ENCODE results near the gene ITPR3. TPM values are rescaled to one million over a fixed set of nuclear protein-coding genes. Genes with fewer than 3 reads are reported as not detected.

Gene ITPR3
- total RNA-seq, 2 donors from 2014 or later, result 21.8 to 99.1 TPM

DNA sequence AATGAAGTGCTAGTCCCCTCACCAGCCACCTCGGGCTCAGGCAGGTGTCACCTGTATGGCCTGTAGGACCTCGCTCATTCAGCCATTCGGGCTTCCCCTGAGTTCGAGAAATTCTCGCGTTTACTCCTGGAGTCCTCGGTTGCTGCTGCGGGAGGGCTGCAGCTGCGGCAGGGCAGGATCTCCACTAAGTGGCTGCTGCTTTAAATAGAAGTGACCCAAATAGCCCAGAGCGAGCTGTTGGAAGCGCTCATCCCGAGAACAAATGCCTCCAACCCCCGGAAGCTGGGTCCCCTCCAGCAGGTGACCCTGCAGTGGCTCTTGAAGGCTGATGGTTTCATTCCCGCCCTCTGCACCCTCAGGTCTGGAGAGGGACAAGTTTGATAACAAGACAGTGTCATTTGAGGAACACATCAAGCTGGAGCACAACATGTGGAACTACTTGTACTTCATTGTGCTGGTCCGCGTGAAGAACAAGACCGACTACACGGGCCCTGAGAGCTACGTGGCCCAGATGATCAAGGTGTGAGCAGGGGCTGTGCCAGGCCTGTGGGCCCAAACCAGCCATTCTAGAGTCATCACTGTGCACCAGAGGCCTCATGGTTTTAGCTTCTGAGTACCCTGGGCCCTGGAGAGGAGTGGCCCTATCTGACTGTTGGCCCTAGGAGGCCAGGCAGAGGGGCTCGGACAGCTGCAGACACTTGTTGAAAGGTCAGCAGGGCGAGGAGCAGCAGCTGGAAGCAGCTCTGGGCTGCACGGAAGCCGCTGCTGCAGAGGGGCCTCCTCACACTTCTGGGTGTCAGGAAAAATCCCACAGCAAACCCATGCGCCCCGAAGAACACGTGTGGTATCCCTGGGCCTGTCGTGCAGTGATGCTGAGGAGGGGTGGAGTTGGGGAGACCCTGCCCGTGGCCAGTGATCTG is 72.3 kb downstream of the ITPR3 start:
- TF ChIP-seq, protein P1, sequence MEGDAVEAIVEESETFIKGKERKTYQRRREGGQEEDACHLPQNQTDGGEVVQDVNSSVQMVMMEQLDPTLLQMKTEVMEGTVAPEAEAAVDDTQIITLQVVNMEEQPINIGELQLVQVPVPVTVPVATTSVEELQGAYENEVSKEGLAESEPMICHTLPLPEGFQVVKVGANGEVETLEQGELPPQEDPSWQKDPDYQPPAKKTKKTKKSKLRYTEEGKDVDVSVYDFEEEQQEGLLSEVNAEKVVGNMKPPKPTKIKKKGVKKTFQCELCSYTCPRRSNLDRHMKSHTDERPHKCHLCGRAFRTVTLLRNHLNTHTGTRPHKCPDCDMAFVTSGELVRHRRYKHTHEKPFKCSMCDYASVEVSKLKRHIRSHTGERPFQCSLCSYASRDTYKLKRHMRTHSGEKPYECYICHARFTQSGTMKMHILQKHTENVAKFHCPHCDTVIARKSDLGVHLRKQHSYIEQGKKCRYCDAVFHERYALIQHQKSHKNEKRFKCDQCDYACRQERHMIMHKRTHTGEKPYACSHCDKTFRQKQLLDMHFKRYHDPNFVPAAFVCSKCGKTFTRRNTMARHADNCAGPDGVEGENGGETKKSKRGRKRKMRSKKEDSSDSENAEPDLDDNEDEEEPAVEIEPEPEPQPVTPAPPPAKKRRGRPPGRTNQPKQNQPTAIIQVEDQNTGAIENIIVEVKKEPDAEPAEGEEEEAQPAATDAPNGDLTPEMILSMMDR (IDR thresholded peaks at IDR 0.05), result no peak
- TF ChIP-seq POLR2AphosphoS5 (IDR thresholded peaks at IDR 0.05) (no peak), POLR2A (IDR thresholded peaks at IDR 0.05) (no peak)
- H3K4me1 ChIP-seq (replicated peaks), result peaks cover 15% of the 10 kb centered on the region
- no peaks in the 10 kb centered on the region for H3K27me3 ChIP-seq (replicated peaks; ENCODE audit: insufficient read depth)
- no peaks in the 10 kb centered on the region for H3K9me3 ChIP-seq
- 80% methylated on average over 28 of the region's 28 CpGs for WGBS
- peaks cover 0 to 6% of the 10 kb centered on the region in 2 donors for H3K36me3 ChIP-seq
- intact Hi-C loops (cut with DNase I), result no loop called here
- no peak for DNase-seq (ENCODE audit: low spot score)
- H3K4me3 ChIP-seq, result no peak overlapping the region
- H3K27ac ChIP-seq, result no peak overlapping the region

DNA sequence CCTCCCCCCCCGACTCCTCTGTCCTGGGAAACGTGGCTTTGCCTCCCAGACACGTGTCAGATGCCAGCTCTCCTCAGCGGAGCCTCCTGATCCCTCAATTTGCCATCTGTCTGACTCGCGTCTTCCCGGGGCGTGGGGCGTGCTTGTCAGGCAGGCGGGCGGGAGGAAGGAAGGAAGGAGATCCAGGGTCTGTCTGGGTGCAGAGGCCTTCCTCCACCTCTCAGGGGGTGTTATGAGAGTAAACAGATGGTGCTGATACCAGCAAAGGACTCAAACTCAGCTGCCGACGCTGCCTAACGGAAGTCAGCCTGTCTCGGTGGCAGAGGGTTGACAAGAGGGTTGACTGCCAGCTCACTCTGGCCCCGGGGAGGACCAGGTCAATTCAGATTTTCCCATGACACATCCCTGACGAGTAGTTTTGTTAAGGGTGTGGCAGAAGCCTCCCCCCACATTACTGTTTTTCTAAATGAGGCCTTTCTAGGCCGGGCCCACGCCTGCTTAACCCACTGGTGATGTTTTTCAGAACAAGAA is 73.3 kb downstream of the ITPR3 start:
- H3K4me1 ChIP-seq (replicated peaks), result peaks cover 15% of the 10 kb centered on the region
- intact Hi-C loops (cut with DNase I), result no loop called here
- H3K36me3 ChIP-seq, result no peaks in the 10 kb centered on the region
- 69% methylated on average over 19 of the region's 19 CpGs for WGBS
- TF ChIP-seq, protein P1 (IDR thresholded peaks at IDR 0.05), result no peak
- TF ChIP-seq POLR2AphosphoS5 (IDR thresholded peaks at IDR 0.05) (no peak), POLR2A (IDR thresholded peaks at IDR 0.05) (no peak)
- H3K27ac ChIP-seq, result no peak overlapping the region
- H3K9me3 ChIP-seq, result no peaks in the 10 kb centered on the region
- no peak overlapping the region for H3K4me3 ChIP-seq
- no peaks in the 10 kb centered on the region for H3K27me3 ChIP-seq (replicated peaks; ENCODE audit: insufficient read depth)
- no peak for DNase-seq (ENCODE audit: low spot score)

DNA sequence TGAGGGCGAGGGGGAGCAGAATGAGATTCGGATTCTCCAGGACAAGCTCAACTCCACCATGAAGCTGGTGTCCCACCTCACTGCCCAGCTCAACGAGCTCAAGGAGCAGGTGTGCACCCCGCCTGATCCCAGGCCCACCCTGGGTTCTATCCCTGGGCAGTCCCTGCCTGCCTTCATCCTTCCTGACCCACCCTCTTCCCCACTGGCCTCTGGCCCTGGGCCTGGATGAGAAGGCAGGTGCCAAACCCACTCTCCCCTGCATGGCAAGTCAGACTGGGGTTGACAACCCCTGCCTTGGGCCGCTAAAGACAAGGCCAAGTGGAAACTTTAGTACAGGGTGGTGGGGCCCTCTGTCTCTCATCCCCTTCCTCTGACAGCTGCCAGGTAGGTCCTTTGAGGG is 73.9 kb downstream of the ITPR3 start:
- peaks cover 15% of the 10 kb centered on the region for H3K4me1 ChIP-seq (replicated peaks)

DNA sequence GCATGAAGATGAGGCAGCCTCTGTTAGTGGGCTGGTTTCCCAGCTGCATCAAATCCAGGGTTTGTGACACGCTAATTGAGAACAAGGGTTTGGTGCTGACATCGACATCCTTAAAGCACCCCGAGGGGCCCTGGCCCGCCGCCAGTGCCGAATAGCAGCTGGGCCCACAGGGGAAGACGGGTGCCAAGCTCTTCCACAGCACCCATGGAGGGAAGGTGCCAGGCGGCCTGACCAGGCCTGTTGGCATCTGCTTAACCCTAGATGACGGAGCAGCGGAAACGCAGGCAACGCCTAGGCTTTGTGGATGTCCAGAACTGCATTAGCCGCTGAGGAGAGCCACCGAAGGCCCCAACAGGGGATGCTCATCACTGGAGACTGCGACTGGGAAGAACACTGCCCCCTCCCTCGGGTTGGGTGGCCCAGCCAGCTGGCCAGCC is 74.3 kb downstream of the ITPR3 start:
- no peaks in the 10 kb centered on the region for H3K36me3 ChIP-seq
- H3K4me1 ChIP-seq (replicated peaks), result peaks cover 15% of the 10 kb centered on the region
- intact Hi-C loops (cut with DNase I), result loop anchor here (5.0 kb wide), 1 partner anchor 108 kb away; no protein-coding TSS in a partner anchor

More for the DNA sequence above, 73.9 kb downstream of the ITPR3 start:
- H3K9me3 ChIP-seq, result no peaks in the 10 kb centered on the region
- H3K36me3 ChIP-seq, result no peaks in the 10 kb centered on the region
- H3K27me3 ChIP-seq (replicated peaks; ENCODE audit: insufficient read depth), result no peaks in the 10 kb centered on the region
- no peak overlapping the region for H3K27ac ChIP-seq
- no peak for DNase-seq (ENCODE audit: low spot score)
- WGBS, result 87% methylated on average over 5 of the region's 5 CpGs
- intact Hi-C loops (cut with DNase I), result loop anchor here (5.0 kb wide), 1 partner anchor 108 kb away; no protein-coding TSS in a partner anchor
- TF ChIP-seq, protein P1 (IDR thresholded peaks at IDR 0.05), result no peak
- no peak for TF ChIP-seq POLR2A (IDR thresholded peaks at IDR 0.05)
- no peak for TF ChIP-seq POLR2AphosphoS5 (IDR thresholded peaks at IDR 0.05)
- no peak overlapping the region for H3K4me3 ChIP-seq

More for the DNA sequence above, 74.3 kb downstream of the ITPR3 start:
- H3K27me3 ChIP-seq (replicated peaks; ENCODE audit: insufficient read depth), result no peaks in the 10 kb centered on the region
- 56% methylated on average over 16 of the region's 16 CpGs for WGBS
- no peak overlapping the region for H3K4me3 ChIP-seq
- no peak for DNase-seq (ENCODE audit: low spot score)
- no peak for TF ChIP-seq POLR2A (IDR thresholded peaks at IDR 0.05)
- TF ChIP-seq, protein P1 (IDR thresholded peaks at IDR 0.05), result no peak
- no peak for TF ChIP-seq POLR2AphosphoS5 (IDR thresholded peaks at IDR 0.05)
- H3K27ac ChIP-seq, result peak overlapping the region in 1 of 2 donors; percentile 37
- no peaks in the 10 kb centered on the region for H3K9me3 ChIP-seq

Data from prostate gland (tissue), 2 donors.